Esophagus squamous epithelium (tissue), 4 donors: ENCODE measurements around the gene ITK.

ENCODE experiments used
- CTCF ChIP-seq, 6 experiments: fragments of 450-650 bp in 4 of 6; fragments of 200-600 bp in 2 of 6; sonication (generic) in 2 of 6; IDR thresholded peaks; one replicate each; pipeline ENCODE4 v1.5.1; 2016 to 2019; ENCODE audit warnings: antibody characterized with exemption in 6 of 6, mild to moderate bottlenecking in 4 of 6, moderate library complexity in 4 of 6
- POLR2A ChIP-seq, 4 donors: fragments of 450-650 bp; IDR thresholded peaks; one replicate each; pipeline ENCODE4 v1.6.1; 2017; ENCODE audit warnings: antibody characterized with exemption in 4 of 4, mild to moderate bottlenecking in 4 of 4, moderate library complexity in 3 of 4

- TF ChIP-seq CTCF (IDR thresholded peaks at IDR 0.05) = no peak
- no peak for TF ChIP-seq POLR2A (IDR thresholded peaks at IDR 0.05)
Measured at GRCh38 chr5:157241483-157241882, 60.8 kb downstream of the ITK start.
